Measurements from ENCODE around the gene XPO6. TPM values are rescaled to one million over a fixed set of nuclear protein-coding genes. Genes with fewer than 3 reads are reported as not detected.

The XPO6 gene
- total RNA-seq, 1 experiment from 2014 or later: 135 TPM

DNA sequence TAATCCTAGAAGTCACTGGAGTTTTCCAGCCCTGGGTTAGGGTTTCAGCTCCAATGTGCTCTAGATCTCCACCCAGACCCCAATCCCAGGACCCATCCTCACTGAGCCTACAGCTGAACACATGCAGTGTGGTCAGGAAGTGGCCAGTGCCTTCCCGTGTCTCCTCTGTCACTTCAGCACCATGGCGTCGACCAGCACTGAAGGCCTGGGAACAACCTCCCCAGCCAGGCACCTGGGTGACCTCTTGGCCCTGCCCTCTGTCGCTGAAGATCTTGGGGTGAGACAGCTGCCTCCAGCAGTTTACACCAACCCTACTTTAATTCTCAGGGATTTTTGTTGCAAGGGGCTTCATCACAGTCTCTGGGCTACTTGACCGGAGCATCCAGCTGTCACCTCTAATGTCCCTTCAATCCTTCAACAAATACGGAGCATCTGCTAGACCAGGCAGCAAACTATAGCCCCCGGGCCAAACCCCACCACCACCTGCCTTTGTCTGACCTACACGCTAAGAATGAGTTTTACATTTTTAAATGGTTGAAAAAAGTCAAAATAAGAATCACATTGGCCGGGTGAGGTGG is 130.3 kb downstream of the XPO6 start:
- intact Hi-C loops (cut with micrococcal nuclease; ENCODE audit: unreplicated experiment) (no loop called here), in situ Hi-C loops (cut with HindIII; ENCODE audit: low pct_unique_long_range_greater_than_20kb, low sequenced_read_pairs) (no loop called here)
- Histone ChIP-seq H3K36me3 (ENCODE audit: control insufficient read depth, insufficient read depth, low read length) (no peaks in the 10 kb centered on the region), H3K9me3 (ENCODE audit: control insufficient read depth, insufficient read depth, low read depth, low read length) (no peaks in the 10 kb centered on the region), H3K27me3 (ENCODE audit: control insufficient read depth, insufficient read depth, low read length) (no peaks in the 10 kb centered on the region), H3K27ac (ENCODE audit: low read length) (no peak overlapping the region), H3K4me1 (ENCODE audit: control insufficient read depth, insufficient read depth, low read length) (no peaks in the 10 kb centered on the region), H3K4me3 (ENCODE audit: low read depth in 2 of 2, low read length in 2 of 2) (no peak overlapping the region)
- ATAC-seq (no peak), DNase-seq (ENCODE audit: low read depth, low spot score) (no peak)
- BruUV-seq (replicated peaks): no TSS peak
- TF ChIP-seq, protein P1, sequence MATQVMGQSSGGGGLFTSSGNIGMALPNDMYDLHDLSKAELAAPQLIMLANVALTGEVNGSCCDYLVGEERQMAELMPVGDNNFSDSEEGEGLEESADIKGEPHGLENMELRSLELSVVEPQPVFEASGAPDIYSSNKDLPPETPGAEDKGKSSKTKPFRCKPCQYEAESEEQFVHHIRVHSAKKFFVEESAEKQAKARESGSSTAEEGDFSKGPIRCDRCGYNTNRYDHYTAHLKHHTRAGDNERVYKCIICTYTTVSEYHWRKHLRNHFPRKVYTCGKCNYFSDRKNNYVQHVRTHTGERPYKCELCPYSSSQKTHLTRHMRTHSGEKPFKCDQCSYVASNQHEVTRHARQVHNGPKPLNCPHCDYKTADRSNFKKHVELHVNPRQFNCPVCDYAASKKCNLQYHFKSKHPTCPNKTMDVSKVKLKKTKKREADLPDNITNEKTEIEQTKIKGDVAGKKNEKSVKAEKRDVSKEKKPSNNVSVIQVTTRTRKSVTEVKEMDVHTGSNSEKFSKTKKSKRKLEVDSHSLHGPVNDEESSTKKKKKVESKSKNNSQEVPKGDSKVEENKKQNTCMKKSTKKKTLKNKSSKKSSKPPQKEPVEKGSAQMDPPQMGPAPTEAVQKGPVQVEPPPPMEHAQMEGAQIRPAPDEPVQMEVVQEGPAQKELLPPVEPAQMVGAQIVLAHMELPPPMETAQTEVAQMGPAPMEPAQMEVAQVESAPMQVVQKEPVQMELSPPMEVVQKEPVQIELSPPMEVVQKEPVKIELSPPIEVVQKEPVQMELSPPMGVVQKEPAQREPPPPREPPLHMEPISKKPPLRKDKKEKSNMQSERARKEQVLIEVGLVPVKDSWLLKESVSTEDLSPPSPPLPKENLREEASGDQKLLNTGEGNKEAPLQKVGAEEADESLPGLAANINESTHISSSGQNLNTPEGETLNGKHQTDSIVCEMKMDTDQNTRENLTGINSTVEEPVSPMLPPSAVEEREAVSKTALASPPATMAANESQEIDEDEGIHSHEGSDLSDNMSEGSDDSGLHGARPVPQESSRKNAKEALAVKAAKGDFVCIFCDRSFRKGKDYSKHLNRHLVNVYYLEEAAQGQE (IDR thresholded peaks at IDR 0.05; ENCODE audit: insufficient read depth in 1 of 2, low read depth in 2 of 2, low read length in 1 of 2): no peak
- TF ChIP-seq POLR2AphosphoS5 (IDR thresholded peaks at IDR 0.05; ENCODE audit: low read depth, low read length) (no peak), SIN3A (IDR thresholded peaks at IDR 0.05; ENCODE audit: borderline replicate concordance, insufficient read depth, low read depth, low read length) (no peak), TCF7L2 (IDR thresholded peaks at IDR 0.05; ENCODE audit: low read depth, low read length) (no peak)
- TF ChIP-seq, protein P2, sequence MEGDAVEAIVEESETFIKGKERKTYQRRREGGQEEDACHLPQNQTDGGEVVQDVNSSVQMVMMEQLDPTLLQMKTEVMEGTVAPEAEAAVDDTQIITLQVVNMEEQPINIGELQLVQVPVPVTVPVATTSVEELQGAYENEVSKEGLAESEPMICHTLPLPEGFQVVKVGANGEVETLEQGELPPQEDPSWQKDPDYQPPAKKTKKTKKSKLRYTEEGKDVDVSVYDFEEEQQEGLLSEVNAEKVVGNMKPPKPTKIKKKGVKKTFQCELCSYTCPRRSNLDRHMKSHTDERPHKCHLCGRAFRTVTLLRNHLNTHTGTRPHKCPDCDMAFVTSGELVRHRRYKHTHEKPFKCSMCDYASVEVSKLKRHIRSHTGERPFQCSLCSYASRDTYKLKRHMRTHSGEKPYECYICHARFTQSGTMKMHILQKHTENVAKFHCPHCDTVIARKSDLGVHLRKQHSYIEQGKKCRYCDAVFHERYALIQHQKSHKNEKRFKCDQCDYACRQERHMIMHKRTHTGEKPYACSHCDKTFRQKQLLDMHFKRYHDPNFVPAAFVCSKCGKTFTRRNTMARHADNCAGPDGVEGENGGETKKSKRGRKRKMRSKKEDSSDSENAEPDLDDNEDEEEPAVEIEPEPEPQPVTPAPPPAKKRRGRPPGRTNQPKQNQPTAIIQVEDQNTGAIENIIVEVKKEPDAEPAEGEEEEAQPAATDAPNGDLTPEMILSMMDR (IDR thresholded peaks at IDR 0.05): no peak
- ChIA-PET CTCF (no interaction called here), POLR2A (no interaction called here)

DNA sequence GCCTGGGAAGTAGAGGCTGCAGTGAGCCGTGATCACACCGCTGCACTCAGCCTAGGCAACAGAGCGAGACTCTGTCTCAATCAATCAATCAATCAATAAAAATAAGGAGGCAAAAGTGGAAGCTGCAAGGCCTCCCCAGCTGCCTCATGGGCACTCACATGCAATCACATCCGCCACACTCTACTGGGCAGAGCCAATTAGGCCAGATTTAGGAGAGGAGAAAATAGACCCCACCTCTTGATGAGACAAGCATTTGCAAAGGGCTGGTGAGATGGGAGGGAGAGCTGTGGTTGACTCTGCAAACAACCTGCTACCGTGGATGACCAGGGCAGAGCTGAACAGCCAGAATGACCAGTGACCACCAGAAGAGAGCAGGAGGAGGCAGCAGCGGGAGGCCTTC is 133.5 kb downstream of the XPO6 start:
- Histone ChIP-seq H3K9me3 (ENCODE audit: control insufficient read depth, insufficient read depth, low read depth, low read length) (no peaks in the 10 kb centered on the region), H3K27ac (ENCODE audit: low read length) (no peak overlapping the region), H3K27me3 (ENCODE audit: control insufficient read depth, insufficient read depth, low read length) (no peaks in the 10 kb centered on the region), H3K36me3 (ENCODE audit: control insufficient read depth, insufficient read depth, low read length) (no peaks in the 10 kb centered on the region), H3K4me1 (ENCODE audit: control insufficient read depth, insufficient read depth, low read length) (no peaks in the 10 kb centered on the region), H3K4me3 (ENCODE audit: low read depth in 2 of 2, low read length in 2 of 2) (no peak overlapping the region)
- in situ Hi-C loops (cut with HindIII; ENCODE audit: low pct_unique_long_range_greater_than_20kb, low sequenced_read_pairs): no loop called here
- TF ChIP-seq, protein P1 (IDR thresholded peaks at IDR 0.05; ENCODE audit: insufficient read depth in 1 of 2, low read depth in 2 of 2, low read length in 1 of 2): no peak
- TF ChIP-seq POLR2AphosphoS5 (IDR thresholded peaks at IDR 0.05; ENCODE audit: low read depth, low read length) (no peak), SIN3A (IDR thresholded peaks at IDR 0.05; ENCODE audit: borderline replicate concordance, insufficient read depth, low read depth, low read length) (no peak), TCF7L2 (IDR thresholded peaks at IDR 0.05; ENCODE audit: low read depth, low read length) (no peak)
- TF ChIP-seq, protein P2 (IDR thresholded peaks at IDR 0.05): no peak
- ChIA-PET POLR2A (no interaction called here), CTCF (no interaction called here)
- ATAC-seq (no peak), DNase-seq (ENCODE audit: low read depth, low spot score) (no peak)
- intact Hi-C loops (cut with micrococcal nuclease; ENCODE audit: unreplicated experiment): no loop called here
- BruUV-seq (replicated peaks): no TSS peak

Data from Panc1 (cell line).